Common myeloid progenitor, CD34-positive (primary cell): ENCODE results near the gene TGDS.

Experiments
- CTCF ChIA-PET: fragments of 350-600 bp; sonication (Branson Sonifier 250); formaldehyde crosslinking; loops from one replicate; lab custom pipeline; 2021; ENCODE audit warnings: antibody characterized with exemption; lab: Charles Lee
- POLR2A ChIA-PET: fragments of 350-600 bp; sonication (Branson Sonifier 250); formaldehyde crosslinking; loops from one replicate; lab custom pipeline; 2021; ENCODE audit warnings: antibody characterized with exemption; lab: Charles Lee
- DNase-seq, 3 donors: peaks; one replicate each; pipeline versions ENCODE4 v3.0.0 to v3.0.0-alpha.2; 2013
- H3K27ac ChIP-seq, 2 experiments: 1 replicate in 1 of 2; 2 replicates in 1 of 2; pipeline ENCODE4 v1.7.0; 2013; ENCODE audit warnings: inconsistent platforms in 2 of 2, low read length in 2 of 2, mild to moderate bottlenecking in 2 of 2, low read depth in 1 of 2, moderate library complexity in 1 of 2; ENCODE audit not compliant: severe bottlenecking in 2 of 2, insufficient read depth in 1 of 2, poor library complexity in 1 of 2
- H3K27me3 ChIP-seq, 5 experiments: replicated peaks in 2 of 5; 1 replicate in 3 of 5; 2 replicates in 2 of 5; pipeline versions ENCODE4 v1.6.1 to v1.7.0; 2013; ENCODE audit warnings: low read length in 4 of 5, mild to moderate bottlenecking in 2 of 5, moderate library complexity in 2 of 5, inconsistent platforms in 1 of 5; ENCODE audit not compliant: insufficient read depth in 5 of 5, control insufficient read depth in 4 of 5
- H3K36me3 ChIP-seq, 4 experiments: 1 replicate in 2 of 4; 2 replicates in 2 of 4; pipeline versions ENCODE4 v1.6.1 to v1.7.0; 2013; ENCODE audit warnings: low read length in 3 of 4, control low read depth in 1 of 4, mild to moderate bottlenecking in 1 of 4; ENCODE audit not compliant: control insufficient read depth in 4 of 4, insufficient read depth in 4 of 4
- H3K4me1 ChIP-seq, 4 experiments: 1 replicate in 3 of 4; 2 replicates in 1 of 4; pipeline versions ENCODE4 v1.6.1 to v1.7.1; 2013; ENCODE audit warnings: low read length in 3 of 4, mild to moderate bottlenecking in 3 of 4, control low read depth in 1 of 4, inconsistent platforms in 1 of 4, moderate library complexity in 1 of 4; ENCODE audit not compliant: control insufficient read depth in 4 of 4, insufficient read depth in 4 of 4; ENCODE audit errors: control extremely low read depth in 1 of 4
- H3K4me3 ChIP-seq, 7 experiments: 1 replicate in 4 of 7; 2 replicates in 3 of 7; pipeline versions ENCODE4 v1.5.1 to v1.7.0; 2013; ENCODE audit warnings: mild to moderate bottlenecking in 7 of 7, low read length in 6 of 7, moderate library complexity in 6 of 7, inconsistent platforms in 2 of 7, low read depth in 2 of 7, control low read depth in 1 of 7; ENCODE audit not compliant: insufficient read depth in 4 of 7, control insufficient read depth in 1 of 7; ENCODE audit errors: extremely low read depth in 1 of 7
- H3K9me3 ChIP-seq, 5 experiments: 1 replicate in 4 of 5; 2 replicates in 1 of 5; pipeline versions ENCODE4 v1.6.1 to v1.7.1; 2013; ENCODE audit warnings: low read length in 4 of 5, mild to moderate bottlenecking in 2 of 5, inconsistent platforms in 1 of 5, low read depth in 1 of 5, moderate library complexity in 1 of 5; ENCODE audit not compliant: control insufficient read depth in 4 of 5, insufficient read depth in 2 of 5; ENCODE audit errors: control extremely low read depth in 1 of 5
- WGBS: methylation state at CpG from one replicate; pipeline ENCODE4 v1.1.5; 2013; ENCODE audit not compliant: insufficient coverage; 5-methylcytosine and 5-hydroxymethylcytosine counted together

The TGDS gene

DNA sequence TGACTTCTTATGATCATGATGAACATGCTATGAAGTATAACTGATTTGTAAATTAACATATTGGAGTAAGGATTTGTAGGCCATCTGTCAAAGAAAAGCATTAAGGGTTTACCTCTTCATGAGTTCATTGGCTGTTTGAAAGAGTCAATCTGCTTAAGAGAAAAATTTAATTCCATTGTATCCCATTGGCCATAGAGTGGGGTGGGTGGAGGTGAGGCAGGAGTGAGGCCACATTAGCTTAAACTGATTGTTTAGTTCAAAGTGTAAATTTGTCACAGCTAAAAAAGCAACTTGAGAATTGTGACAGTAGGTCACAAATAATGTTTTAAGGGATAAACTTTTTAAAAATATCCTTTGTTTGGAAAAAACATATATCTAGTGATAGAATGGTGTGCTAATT, 17.1 kb upstream of the TGDS start:
- Histone ChIP-seq H3K27me3 (no peaks in the 10 kb centered on the region), H3K36me3 (peaks cover 8 to 25% (median 13%) of the 10 kb centered on the region in 4 experiments), H3K4me3 (no peak overlapping the region), H3K4me1 (no peaks in the 10 kb centered on the region), H3K27ac (no peak overlapping the region), H3K9me3 (no peaks in the 10 kb centered on the region)
- no peak for DNase-seq
- CTCF ChIA-PET = interaction anchor here (9.7 kb wide), 1 partner anchor 178 kb away, joined by 218 read pairs; no protein-coding TSS in a partner anchor
- POLR2A ChIA-PET = no interaction called here

DNA sequence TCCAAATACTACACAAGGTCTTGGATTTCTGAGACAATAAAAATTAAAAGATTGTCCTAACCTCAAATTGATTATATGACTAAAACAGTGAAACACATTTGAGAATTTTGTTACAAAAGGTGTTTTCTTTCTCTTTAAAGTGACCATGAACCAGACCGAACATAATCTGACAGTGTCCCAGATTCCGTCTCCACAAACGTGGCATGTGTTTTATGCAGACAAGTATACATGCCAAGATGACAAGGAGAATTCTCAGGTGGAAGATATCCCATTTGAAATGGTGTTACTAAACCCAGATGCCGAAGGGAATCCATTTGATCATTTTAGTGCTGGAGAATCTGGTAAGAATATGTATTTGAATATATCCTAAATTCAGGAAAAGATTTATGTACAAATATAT, 16.1 kb upstream of the TGDS start:
- Histone ChIP-seq H3K27me3 (no peaks in the 10 kb centered on the region), H3K4me1 (no peaks in the 10 kb centered on the region), H3K27ac (no peak overlapping the region), H3K4me3 (no peak overlapping the region), H3K36me3 (peaks cover 8 to 35% (median 17%) of the 10 kb centered on the region in 4 experiments), H3K9me3 (no peaks in the 10 kb centered on the region)
- ChIA-PET POLR2A (no interaction called here), CTCF (interaction anchor here (9.7 kb wide), 1 partner anchor 177 kb away, joined by 218 read pairs; no protein-coding TSS in a partner anchor)
- no peak for DNase-seq
- whole genome bisulfite sequencing = 100% methylated on average over 3 of the region's 4 CpGs

DNA sequence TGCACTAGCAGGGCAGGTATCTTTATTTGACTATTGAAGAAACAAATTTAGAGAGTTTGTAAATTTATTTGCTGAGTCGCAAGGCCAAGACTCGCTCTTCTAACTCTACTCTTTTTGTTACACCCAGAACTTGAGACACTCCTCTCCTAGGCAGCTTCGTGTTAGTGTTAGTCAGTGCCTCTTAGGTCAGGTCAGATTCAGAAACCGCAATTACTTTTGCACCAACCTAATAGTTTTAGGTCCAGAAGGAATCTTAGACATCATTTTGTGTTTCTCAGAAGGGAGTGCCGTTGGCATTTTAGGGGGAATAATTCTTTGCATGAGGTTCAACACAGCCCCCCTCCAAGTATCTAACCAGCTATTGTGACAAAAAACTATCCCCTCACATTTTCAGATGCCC, 14.5 kb upstream of the TGDS start:
- WGBS = 100% methylated on average over 2 of the region's 5 CpGs
- no peaks in the 10 kb centered on the region for H3K9me3 ChIP-seq
- peaks cover 8 to 45% (median 25%) of the 10 kb centered on the region in 4 experiments for H3K36me3 ChIP-seq
- POLR2A ChIA-PET = no interaction called here
- no peaks in the 10 kb centered on the region for H3K27me3 ChIP-seq
- H3K27ac ChIP-seq = no peak overlapping the region
- H3K4me3 ChIP-seq = no peak overlapping the region
- H3K4me1 ChIP-seq = no peaks in the 10 kb centered on the region
- CTCF ChIA-PET = interaction anchor here (2.4 kb wide), 1 partner anchor 175 kb away, joined by 5 read pairs; no protein-coding TSS in a partner anchor
- no peak for DNase-seq

DNA sequence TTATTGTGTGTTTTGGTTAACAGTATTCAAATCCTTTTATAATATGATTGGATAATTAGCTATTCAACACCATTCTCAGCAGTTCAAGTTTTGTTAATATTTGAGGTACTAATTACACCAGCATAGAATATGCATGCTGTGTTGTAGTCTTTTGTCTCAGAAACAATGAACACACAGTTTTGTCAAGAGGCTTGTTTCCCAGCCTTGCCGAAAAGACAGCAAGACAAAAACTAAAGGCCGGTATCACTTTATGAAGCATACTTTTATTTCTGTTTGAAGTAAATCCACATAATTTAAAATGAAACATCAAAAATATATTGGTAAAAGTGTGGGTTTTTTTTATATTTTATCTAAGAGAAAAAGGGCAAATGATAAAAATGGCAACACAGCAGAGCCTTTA, 13.2 kb upstream of the TGDS start:
- Histone ChIP-seq H3K9me3 (no peaks in the 10 kb centered on the region), H3K4me1 (no peaks in the 10 kb centered on the region), H3K27me3 (no peaks in the 10 kb centered on the region), H3K4me3 (no peak overlapping the region), H3K27ac (no peak overlapping the region), H3K36me3 (peaks cover 6 to 37% (median 24%) of the 10 kb centered on the region in 4 experiments)
- ChIA-PET POLR2A (interaction anchor here (0.6 kb wide), 1 partner anchor 759 kb away, joined by 6 read pairs; no protein-coding TSS in a partner anchor), CTCF (interaction anchor here (1.1 to 2.4 kb wide), 3 partner anchors 9 to 174 kb away, joined by 3 to 7 read pairs (median 5); no protein-coding TSS in a partner anchor)
- WGBS = no CpG with 5 or more reads among the region's 2 CpGs
- DNase-seq = no peak

DNA sequence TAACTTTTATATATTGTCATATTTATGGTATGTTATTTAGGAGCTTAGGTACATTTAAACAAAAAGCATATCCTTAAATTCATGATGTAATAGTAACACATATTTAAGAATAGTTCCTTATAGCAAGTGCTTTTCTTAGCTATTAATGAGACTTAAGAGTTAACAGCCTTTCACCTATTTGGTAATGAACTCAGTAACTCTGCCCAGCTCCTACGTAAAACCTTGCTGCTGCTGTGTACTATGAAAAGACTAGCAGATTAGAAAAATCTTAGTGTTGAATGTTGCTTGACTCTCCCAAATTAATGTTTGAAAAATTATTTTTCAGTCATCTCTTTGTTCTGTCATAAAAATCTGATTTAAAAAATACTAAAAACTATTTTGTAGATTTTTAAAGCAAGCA, 12.6 kb upstream of the TGDS start:
- H3K27me3 ChIP-seq = no peaks in the 10 kb centered on the region
- POLR2A ChIA-PET = interaction anchor here (0.6 kb wide), 1 partner anchor 760 kb away, joined by 6 read pairs; no protein-coding TSS in a partner anchor
- 100% methylated on average over 1 of the region's 1 CpG for WGBS

DNA sequence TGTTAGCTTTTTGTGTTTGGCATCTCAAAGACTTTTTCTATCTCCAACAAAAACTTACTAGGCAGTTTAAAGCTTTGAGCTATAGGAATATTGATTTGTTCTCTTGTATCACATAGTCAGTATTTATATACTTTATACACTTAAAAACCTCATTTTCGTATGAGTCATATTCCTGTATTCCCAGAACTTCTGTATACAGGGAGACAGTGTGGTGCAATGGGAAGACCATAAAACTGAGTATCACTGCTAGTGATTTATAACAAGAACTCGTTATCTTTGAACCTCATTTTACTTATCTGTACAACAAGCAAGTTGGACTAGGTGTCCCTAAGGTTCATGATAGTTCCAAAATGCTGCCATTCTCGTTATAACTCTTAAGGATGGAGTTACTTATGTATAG, 12.0 kb upstream of the TGDS start:
- Histone ChIP-seq H3K36me3 (peaks cover 4 to 37% (median 24%) of the 10 kb centered on the region in 4 experiments), H3K27ac (no peak overlapping the region), H3K4me1 (peaks cover 0 to 5% (median under 1%) of the 10 kb centered on the region in 4 experiments), H3K9me3 (no peaks in the 10 kb centered on the region), H3K27me3 (no peaks in the 10 kb centered on the region), H3K4me3 (no peak overlapping the region)
- ChIA-PET POLR2A (no interaction called here), CTCF (interaction anchor here (1.0 to 2.4 kb wide), 3 partner anchors 10 to 172 kb away, joined by 4 to 7 read pairs (median 5); no protein-coding TSS in a partner anchor)
- 100% methylated on average over 1 of the region's 3 CpGs for WGBS
- no peak for DNase-seq

More for the DNA sequence above, 12.6 kb upstream of the TGDS start:
- H3K36me3 ChIP-seq = peaks cover 6 to 37% (median 24%) of the 10 kb centered on the region in 4 experiments
- H3K9me3 ChIP-seq = no peaks in the 10 kb centered on the region
- DNase-seq = no peak
- H3K27ac ChIP-seq = no peak overlapping the region
- CTCF ChIA-PET = interaction anchor here (1.1 to 2.4 kb wide), 3 partner anchors 9 to 173 kb away, joined by 3 to 7 read pairs (median 5); no protein-coding TSS in a partner anchor
- no peak overlapping the region for H3K4me3 ChIP-seq
- no peaks in the 10 kb centered on the region for H3K4me1 ChIP-seq

DNA sequence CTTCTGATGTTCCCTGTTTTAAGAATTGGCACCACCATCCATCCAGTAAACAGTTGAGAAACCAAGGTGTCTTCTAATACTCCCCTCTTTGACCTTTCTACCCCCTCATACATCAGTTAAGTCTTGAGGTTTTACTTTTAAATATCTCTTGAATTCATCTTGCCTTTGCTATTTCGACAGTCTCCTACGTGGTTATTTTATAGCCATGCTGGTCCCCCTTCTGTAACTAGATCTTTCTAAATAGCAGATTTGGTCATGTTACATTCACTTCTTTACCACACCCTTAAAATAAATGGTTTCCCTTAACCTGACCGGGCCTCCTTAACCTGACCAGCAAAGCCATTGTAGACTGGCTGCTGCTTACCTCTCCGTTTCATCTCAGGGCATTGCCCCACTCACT, 11.1 kb upstream of the TGDS start:
- DNase-seq = no peak
- Histone ChIP-seq H3K27me3 (no peaks in the 10 kb centered on the region), H3K4me3 (no peak overlapping the region), H3K4me1 (peaks cover 0 to 14% (median 6%) of the 10 kb centered on the region in 4 experiments), H3K36me3 (peaks cover 2 to 37% (median 23%) of the 10 kb centered on the region in 4 experiments), H3K27ac (no peak overlapping the region), H3K9me3 (no peaks in the 10 kb centered on the region)
- 96% methylated on average over 4 of the region's 4 CpGs for WGBS
- POLR2A ChIA-PET = no interaction called here
- CTCF ChIA-PET = no interaction called here
